GM23338 (cell line): ENCODE results near the gene AKNAD1. TPM values are rescaled to one million over a fixed set of nuclear protein-coding genes. Genes with fewer than 3 reads are reported as not detected.

Experiments
- ATAC-seq: fragments of 200-7000 bp; cut with Tn5 transposase; 3 replicates; pipeline ENCODE4 v1.9.1; 2020
- DNase-seq: peaks from one replicate; pipeline ENCODE4 v3.0.0-alpha.2; 2015; ENCODE audit warnings: low spot score
- H2AFZ ChIP-seq: fragments of 200-600 bp; sonication (generic); 2 replicates; pipeline ENCODE4 v1.8.0; 2016; ENCODE audit warnings: antibody characterized with exemption, mild to moderate bottlenecking, moderate library complexity
- H3F3A ChIP-seq: fragments of 200-600 bp; sonication (generic); replicated peaks from 2 replicates; pipeline ENCODE4 v1.8.0; 2017; ENCODE audit warnings: antibody characterized with exemption, mixed run types, low read depth
- H3K27ac ChIP-seq: fragments of 200-600 bp; sonication (generic); 2 replicates; pipeline ENCODE4 v1.6.1; 2016; ENCODE audit warnings: low read depth
- H3K27me3 ChIP-seq: fragments of 200-600 bp; sonication (generic); 2 replicates; pipeline ENCODE4 v1.8.0; 2016; ENCODE audit warnings: mild to moderate bottlenecking, mixed run types, moderate library complexity; ENCODE audit not compliant: insufficient read depth
- H3K36me3 ChIP-seq: fragments of 200-600 bp; sonication (generic); 2 replicates; pipeline ENCODE4 v1.8.0; 2016; ENCODE audit warnings: mild to moderate bottlenecking; ENCODE audit not compliant: insufficient read depth
- H3K4me1 ChIP-seq: fragments of 200-600 bp; sonication (generic); 2 replicates; pipeline ENCODE4 v1.8.0; 2016; ENCODE audit warnings: mild to moderate bottlenecking, moderate library complexity; ENCODE audit not compliant: insufficient read depth
- H3K4me2 ChIP-seq: fragments of 200-600 bp; sonication (generic); 2 replicates; pipeline ENCODE4 v1.7.1; 2017; ENCODE audit warnings: mixed run types
- H3K4me3 ChIP-seq: fragments of 200-600 bp; sonication (generic); 2 replicates; pipeline ENCODE4 v1.6.1; 2016; ENCODE audit warnings: mixed run types
- H3K79me2 ChIP-seq: fragments of 200-600 bp; sonication (generic); replicated peaks from 2 replicates; pipeline ENCODE4 v1.8.0; 2017; ENCODE audit warnings: mild to moderate bottlenecking; ENCODE audit not compliant: insufficient read depth
- H3K9me2 ChIP-seq: fragments of 200-600 bp; sonication (generic); 2 replicates; pipeline ENCODE4 v1.8.0; 2017; ENCODE audit not compliant: insufficient read depth
- H4K20me1 ChIP-seq: fragments of 200-600 bp; sonication (generic); replicated peaks from 2 replicates; pipeline ENCODE4 v1.8.0; 2017; ENCODE audit warnings: mild to moderate bottlenecking; ENCODE audit not compliant: insufficient read depth
- H3K27ac Mint-ChIP-seq: 2 replicates; pipeline ENCODE4 v1.8.0; 2020; ENCODE audit warnings: inconsistent platforms, mild to moderate bottlenecking, moderate library complexity, mixed read lengths
- H3K27me3 Mint-ChIP-seq: 3 replicates; pipeline ENCODE4 v1.8.0; 2022; ENCODE audit warnings: low read depth, mild to moderate bottlenecking, moderate library complexity, mixed read lengths, inconsistent platforms; ENCODE audit not compliant: insufficient read depth, poor library complexity
- H3K36me3 Mint-ChIP-seq: 3 replicates; pipeline ENCODE4 v1.8.0; 2021; ENCODE audit warnings: low read depth, mild to moderate bottlenecking, inconsistent platforms, moderate library complexity, mixed read lengths
- H3K4me1 Mint-ChIP-seq: 3 replicates; pipeline ENCODE4 v1.8.0; 2020; ENCODE audit warnings: mild to moderate bottlenecking, inconsistent platforms, mixed read lengths
- H3K4me3 Mint-ChIP-seq: 3 replicates; pipeline ENCODE4 v1.8.0; 2021; ENCODE audit warnings: moderate library complexity, mild to moderate bottlenecking, inconsistent platforms, mixed read lengths
- H3K9me3 Mint-ChIP-seq: 3 replicates; pipeline ENCODE4 v1.8.0; 2020; ENCODE audit warnings: moderate library complexity, mild to moderate bottlenecking, inconsistent platforms, mixed read lengths
- CREB1 ChIP-seq: fragments of 250-450 bp; sonication (Bioruptor Pico); IDR thresholded peaks from 2 replicates; pipeline ENCODE4 v1.5.0; 2020; ENCODE audit warnings: low read depth, mild to moderate bottlenecking, moderate library complexity
- CTCF ChIP-seq, 2 experiments: fragments of 200-600 bp in 1 of 2; sonication (generic) in 1 of 2; conservative IDR thresholded peaks; 2 replicates each; pipeline versions ENCODE4 v1.5.1 to v1.6.1; 2016 to 2017; ENCODE audit warnings: antibody characterized with exemption in 2 of 2, low read depth in 2 of 2, mild to moderate bottlenecking in 2 of 2, moderate library complexity in 1 of 2
- ETS1 ChIP-seq: IDR thresholded peaks from 2 replicates; pipeline ENCODE4 v1.6.1; 2016; ENCODE audit warnings: antibody characterized with exemption
- EZH2 ChIP-seq: fragments of 200-600 bp; sonication (generic); IDR thresholded peaks from one replicate; pipeline ENCODE4 v1.8.0; 2017; ENCODE audit warnings: antibody characterized with exemption, mild to moderate bottlenecking, low read depth; ENCODE audit not compliant: unreplicated experiment
- EZH2phosphoT487 ChIP-seq: fragments of 200-600 bp; sonication (generic); IDR thresholded peaks from one replicate; pipeline ENCODE4 v1.8.1; 2018; ENCODE audit warnings: antibody characterized with exemption; ENCODE audit not compliant: unreplicated experiment
- JUNB ChIP-seq: IDR thresholded peaks from one replicate; pipeline ENCODE4 v1.6.1; 2016; ENCODE audit warnings: antibody characterized with exemption; ENCODE audit not compliant: unreplicated experiment
- REST ChIP-seq: IDR thresholded peaks from one replicate; pipeline ENCODE4 v1.6.1; 2018; ENCODE audit warnings: antibody characterized with exemption; ENCODE audit not compliant: unreplicated experiment
- ZNF331 ChIP-seq: fragments of 250-450 bp; sonication (Bioruptor Pico); IDR thresholded peaks from 2 replicates; pipeline ENCODE4 v1.5.0; 2020; ENCODE audit warnings: low read depth, mild to moderate bottlenecking, moderate library complexity
- ZNF462 ChIP-seq: fragments of 250-450 bp; sonication (Bioruptor Pico); IDR thresholded peaks from 2 replicates; pipeline ENCODE4 v1.5.0; 2020; ENCODE audit warnings: mild to moderate bottlenecking, moderate library complexity
- polyA plus RNA-seq: library from polyadenylated mRNA; unstranded; fragments of >200 nt; fragmentation: Nextera tagmentation; extraction: Ambion mirVana; gene quantifications from 2 replicates; pipeline ENCODE4 v1.2.1, GENCODE V29; 2016
- total RNA-seq: library from RNA; depleted of rRNA; stranded (reverse); fragments of >200 nt; shearing (Covaris generic); gene quantifications from 2 replicates; pipeline ENCODE4 v1.2.3, GENCODE V29; 2014

AKNAD1 gene
- total and polyA plus RNA-seq, 2 experiments from 2014 or later, result not detected

- H3K36me3 Mint-ChIP-seq, result no peaks in the 10 kb centered on the region
- no peak for DNase-seq
- Histone ChIP-seq H3K4me2 (no peak overlapping the region), H3K4me3 (no peak overlapping the region), H3K9me2 (no peaks in the 10 kb centered on the region), H3F3A (no peaks in the 10 kb centered on the region), H3K27me3 (no peaks in the 10 kb centered on the region), H3K79me2 (no peaks in the 10 kb centered on the region), H2AFZ (no peak overlapping the region), H4K20me1 (no peaks in the 10 kb centered on the region), H3K27ac (no peak overlapping the region), H3K4me1 (no peaks in the 10 kb centered on the region), H3K36me3 (no peaks in the 10 kb centered on the region)
- H3K4me1 Mint-ChIP-seq, result peaks cover 6% of the 10 kb centered on the region; the same call in 1 of the 3 replicates
- H3K9me3 Mint-ChIP-seq, result no peaks in the 10 kb centered on the region
- no peak for TF ChIP-seq ETS1
- no peak for TF ChIP-seq EZH2phosphoT487
- no peak for TF ChIP-seq EZH2
- no peak overlapping the region for H3K27ac Mint-ChIP-seq
- H3K4me3 Mint-ChIP-seq, result no peak overlapping the region
- no peak for ATAC-seq
- peaks cover 2% of the 10 kb centered on the region for H3K27me3 Mint-ChIP-seq
Measured at GRCh38 chr1:108826081-108826635, 30.7 kb downstream of the AKNAD1 start.

GRCh38 chr1:108824051-108824450 lies 32.8 kb downstream of the AKNAD1 start:
- Histone ChIP-seq H3K36me3 (no peaks in the 10 kb centered on the region), H3K27me3 (no peaks in the 10 kb centered on the region), H3F3A (no peaks in the 10 kb centered on the region), H2AFZ (no peak overlapping the region), H4K20me1 (no peaks in the 10 kb centered on the region), H3K4me2 (no peak overlapping the region), H3K9me2 (no peaks in the 10 kb centered on the region; the same call in 1 of the 2 replicates), H3K79me2 (no peaks in the 10 kb centered on the region), H3K4me1 (no peaks in the 10 kb centered on the region), H3K4me3 (no peak overlapping the region), H3K27ac (no peak overlapping the region)
- ATAC-seq, result no peak
- H3K27ac Mint-ChIP-seq, result no peak overlapping the region
- no peaks in the 10 kb centered on the region for H3K36me3 Mint-ChIP-seq
- H3K27me3 Mint-ChIP-seq, result peaks cover 2% of the 10 kb centered on the region
- no peaks in the 10 kb centered on the region for H3K9me3 Mint-ChIP-seq
- no peak for DNase-seq
- H3K4me3 Mint-ChIP-seq, result no peak overlapping the region
- H3K4me1 Mint-ChIP-seq, result peaks cover 6% of the 10 kb centered on the region; the same call in 1 of the 3 replicates
- TF ChIP-seq CREB1 (CRISPR knock-in tag) (no peak), ZNF331 (CRISPR knock-in tag) (no peak), JUNB (no peak), EZH2 (no peak), ZNF462 (CRISPR knock-in tag) (no peak), REST (no peak), CTCF (conservative IDR thresholded peaks at IDR 0.05; ENCODE audit: low read depth in 2 of 2) (no peak)
